Prostate gland (tissue), 2 donors: ENCODE data around the gene RNF39. TPM values are rescaled to one million over a fixed set of nuclear protein-coding genes. Genes with fewer than 3 reads are reported as not detected.

Experiments
- DNase-seq: peaks from one replicate; pipeline ENCODE4 v3.0.0-alpha.2; 2019; ENCODE audit warnings: low spot score
- H3K27ac ChIP-seq, 2 donors: fragments of 200-600 bp; sonication (generic); 2 replicates each; pipeline ENCODE4 v1.5.1; 2017 to 2019
- H3K27me3 ChIP-seq: fragments of 200-600 bp; sonication (generic); replicated peaks from 2 replicates; pipeline ENCODE4 v1.5.1; 2019; ENCODE audit not compliant: insufficient read depth
- H3K36me3 ChIP-seq, 2 donors: fragments of 200-600 bp; sonication (generic); 1 replicate in 1 of 2; 2 replicates in 1 of 2; pipeline versions ENCODE4 v1.5.1 to v1.8.1; 2017 to 2019
- H3K4me1 ChIP-seq: fragments of 200-600 bp; sonication (generic); replicated peaks from 2 replicates; pipeline ENCODE4 v1.5.1; 2019
- H3K4me3 ChIP-seq, 2 donors: fragments of 200-600 bp; sonication (generic); 2 replicates each; pipeline ENCODE4 v1.5.1; 2017 to 2019
- H3K9me3 ChIP-seq: fragments of 200-600 bp; sonication (generic); 2 replicates; pipeline ENCODE4 v1.5.1; 2017
- POLR2A ChIP-seq: fragments of 450-650 bp; IDR thresholded peaks from one replicate; pipeline ENCODE4 v1.6.1; 2016; ENCODE audit warnings: antibody characterized with exemption, mild to moderate bottlenecking
- POLR2AphosphoS5 ChIP-seq: sonication (generic); formaldehyde crosslinking; IDR thresholded peaks from one replicate; pipeline ENCODE4 v1.6.1; 2017; ENCODE audit warnings: antibody characterized with exemption
- WGBS: methylation state at CpG from one replicate; pipeline ENCODE4 v1.1.5; 2018; 5-methylcytosine and 5-hydroxymethylcytosine counted together
- intact Hi-C: fragments of 100-400 bp; cut with DNase I; formaldehyde crosslinking; loops from one replicate; pipeline ENCODE4 v1.14.2; 2022
- total RNA-seq, 2 donors: library from RNA; depleted of rRNA; stranded (reverse); fragments of >200 nt; gene quantifications; one replicate each; pipeline ENCODE4 v1.1.0, GENCODE V29; 2016
- TF ChIP-seq, protein P1 (sequence below), 4 experiments: fragments of 200-600 bp in 2 of 4; fragments of 450-650 bp in 2 of 4; sonication (generic) in 2 of 4; IDR thresholded peaks; 1 replicate in 3 of 4; 2 replicates in 1 of 4; pipeline ENCODE4 v1.5.1; 2016 to 2019; ENCODE audit warnings: antibody characterized with exemption in 4 of 4, mild to moderate bottlenecking in 2 of 4, moderate library complexity in 2 of 4

RNF39 gene
- total RNA-seq, 2 donors from 2014 or later, result 9.0 to 29.1 TPM

DNA sequence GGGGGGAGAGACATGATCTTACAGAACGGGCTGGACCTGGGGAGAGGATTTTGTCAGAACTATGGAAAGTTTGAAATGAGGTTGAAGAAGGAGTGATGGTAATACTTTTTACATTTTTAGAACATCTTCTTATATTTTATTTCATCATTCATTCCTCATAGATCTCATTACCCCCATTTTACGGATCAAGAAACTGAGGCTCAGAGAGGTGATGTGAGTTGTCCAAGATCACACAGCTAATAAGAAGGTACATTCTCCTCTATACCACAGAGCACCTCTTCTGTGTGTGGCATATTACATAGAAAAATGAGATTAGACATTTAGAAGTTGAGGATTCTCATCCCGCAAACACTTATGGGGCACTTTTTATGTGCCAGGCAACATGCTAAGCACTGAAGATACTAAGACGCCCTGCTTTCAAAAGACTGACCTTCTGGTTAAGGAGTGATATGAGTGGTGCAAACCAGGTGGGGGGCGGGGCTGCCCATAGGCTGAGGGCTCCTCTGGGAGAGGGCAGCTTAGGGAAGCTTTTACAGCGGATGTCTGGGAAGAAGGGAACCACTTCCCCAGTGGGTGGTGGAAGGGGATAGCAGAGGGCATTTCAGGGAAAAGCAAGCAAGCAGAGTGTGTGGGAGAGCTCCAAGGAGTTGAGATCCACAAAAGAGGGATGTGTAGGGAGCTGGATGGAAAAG is 17.4 kb upstream of the RNF39 start:
- intact Hi-C loops, result no loop called here
- no peak overlapping the region for H3K4me3 ChIP-seq
- no peaks in the 10 kb centered on the region for H3K27me3 ChIP-seq
- TF ChIP-seq POLR2A (no peak), POLR2AphosphoS5 (no peak)
- TF ChIP-seq, protein P1, sequence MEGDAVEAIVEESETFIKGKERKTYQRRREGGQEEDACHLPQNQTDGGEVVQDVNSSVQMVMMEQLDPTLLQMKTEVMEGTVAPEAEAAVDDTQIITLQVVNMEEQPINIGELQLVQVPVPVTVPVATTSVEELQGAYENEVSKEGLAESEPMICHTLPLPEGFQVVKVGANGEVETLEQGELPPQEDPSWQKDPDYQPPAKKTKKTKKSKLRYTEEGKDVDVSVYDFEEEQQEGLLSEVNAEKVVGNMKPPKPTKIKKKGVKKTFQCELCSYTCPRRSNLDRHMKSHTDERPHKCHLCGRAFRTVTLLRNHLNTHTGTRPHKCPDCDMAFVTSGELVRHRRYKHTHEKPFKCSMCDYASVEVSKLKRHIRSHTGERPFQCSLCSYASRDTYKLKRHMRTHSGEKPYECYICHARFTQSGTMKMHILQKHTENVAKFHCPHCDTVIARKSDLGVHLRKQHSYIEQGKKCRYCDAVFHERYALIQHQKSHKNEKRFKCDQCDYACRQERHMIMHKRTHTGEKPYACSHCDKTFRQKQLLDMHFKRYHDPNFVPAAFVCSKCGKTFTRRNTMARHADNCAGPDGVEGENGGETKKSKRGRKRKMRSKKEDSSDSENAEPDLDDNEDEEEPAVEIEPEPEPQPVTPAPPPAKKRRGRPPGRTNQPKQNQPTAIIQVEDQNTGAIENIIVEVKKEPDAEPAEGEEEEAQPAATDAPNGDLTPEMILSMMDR (IDR thresholded peaks at IDR 0.05), result no peak
- H3K9me3 ChIP-seq, result no peaks in the 10 kb centered on the region
- peaks cover 3% of the 10 kb centered on the region for H3K4me1 ChIP-seq
- H3K27ac ChIP-seq, result no peak overlapping the region
- no peaks in the 10 kb centered on the region for H3K36me3 ChIP-seq
- DNase-seq, result no peak
- WGBS, result 89% methylated on average over 5 of the region's 6 CpGs

- intact Hi-C loops, result no loop called here
Observed at GRCh38 chr6:30091577-30092381, 16.2 kb upstream of the RNF39 start.

GRCh38 chr6:30087876-30088275 is 12.3 kb upstream of the RNF39 start:
- no peaks in the 10 kb centered on the region for H3K4me1 ChIP-seq
- H3K27ac ChIP-seq, result no peak overlapping the region
- no peak for DNase-seq
- TF ChIP-seq, protein P1 (IDR thresholded peaks at IDR 0.05), result no peak
- TF ChIP-seq POLR2A (no peak), POLR2AphosphoS5 (no peak)
- no peak overlapping the region for H3K4me3 ChIP-seq
- H3K9me3 ChIP-seq, result no peaks in the 10 kb centered on the region
- H3K36me3 ChIP-seq, result no peaks in the 10 kb centered on the region
- intact Hi-C loops, result no loop called here
- 81% methylated on average over 5 of the region's 5 CpGs for WGBS
- no peaks in the 10 kb centered on the region for H3K27me3 ChIP-seq

More at GRCh38 chr6:30091577-30092381, 16.2 kb upstream of the RNF39 start:
- Histone ChIP-seq H3K9me3 (no peaks in the 10 kb centered on the region), H3K4me1 (peaks cover 3% of the 10 kb centered on the region), H3K4me3 (no peak overlapping the region), H3K27me3 (no peaks in the 10 kb centered on the region), H3K36me3 (no peaks in the 10 kb centered on the region), H3K27ac (no peak overlapping the region)
- TF ChIP-seq, protein P1 (IDR thresholded peaks at IDR 0.05), result no peak
- no peak for TF ChIP-seq POLR2A
- TF ChIP-seq POLR2AphosphoS5, result no peak
- WGBS, result 62% methylated on average over 11 of the region's 11 CpGs
- no peak for DNase-seq

DNA sequence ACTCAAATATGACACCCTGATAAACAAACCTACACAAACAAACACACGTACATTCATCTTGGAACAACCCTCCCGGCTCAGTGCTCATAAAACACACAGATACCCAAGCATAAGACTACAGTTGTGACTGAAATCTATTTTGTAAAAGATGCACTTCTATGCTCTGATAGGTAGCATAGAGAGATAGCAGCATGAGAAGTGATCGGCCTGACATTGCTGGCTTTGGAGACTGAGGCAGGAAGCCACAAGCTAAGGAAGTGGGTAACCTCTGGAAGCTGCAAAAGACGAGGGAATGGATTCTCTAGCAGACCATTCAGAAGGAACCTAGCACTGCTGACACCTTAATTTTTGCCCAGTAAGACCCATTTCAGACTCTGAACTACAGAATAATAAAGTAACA is 1.6 kb upstream of the RNF39 start:
- intact Hi-C loops, result no loop called here
- DNase-seq, result no peak
- Histone ChIP-seq H3K27me3 (no peaks in the 10 kb centered on the region), H3K4me1 (no peaks in the 10 kb centered on the region), H3K9me3 (no peaks in the 10 kb centered on the region), H3K27ac (peak overlapping the region in 1 of 2 donors; percentile 88), H3K36me3 (no peaks in the 10 kb centered on the region), H3K4me3 (no peak overlapping the region)
- TF ChIP-seq POLR2AphosphoS5 (no peak), POLR2A (no peak)
- TF ChIP-seq, protein P1 (IDR thresholded peaks at IDR 0.05), result no peak
- 32% methylated on average over 4 of the region's 4 CpGs for WGBS
